Kasumi-1 (cell line): ENCODE data around the gene RSPO4.

ENCODE experiments used
- DNase-seq, 2 experiments: peaks; one replicate each; lab custom pipeline; 2025; lab: John Stamatoyannopoulos, UW

Gene RSPO4

GRCh38 chr20:942611-943010 is 59.5 kb downstream of the RSPO4 start:
- DNase-seq = no peak

DNA sequence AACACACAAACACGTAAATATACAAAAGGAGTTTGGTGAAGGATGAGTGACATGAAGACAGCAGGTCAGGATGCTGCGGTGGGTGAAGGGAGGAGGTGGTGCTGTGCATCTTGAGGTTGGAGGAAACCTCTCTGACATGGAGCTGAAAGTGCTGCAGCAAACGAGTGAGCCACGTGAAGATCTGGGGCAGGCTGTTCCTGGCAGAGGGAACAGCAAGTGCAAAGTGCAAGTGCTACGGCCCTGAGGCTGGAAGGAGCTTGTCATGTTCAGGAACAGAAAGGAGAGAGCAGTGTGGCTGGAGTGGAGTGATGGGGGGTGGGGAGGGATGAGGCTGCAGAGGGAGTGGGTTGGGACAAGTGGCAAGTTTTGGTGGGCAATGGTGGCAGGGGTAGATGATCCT is 61.2 kb downstream of the RSPO4 start:
- no peak for DNase-seq

DNA sequence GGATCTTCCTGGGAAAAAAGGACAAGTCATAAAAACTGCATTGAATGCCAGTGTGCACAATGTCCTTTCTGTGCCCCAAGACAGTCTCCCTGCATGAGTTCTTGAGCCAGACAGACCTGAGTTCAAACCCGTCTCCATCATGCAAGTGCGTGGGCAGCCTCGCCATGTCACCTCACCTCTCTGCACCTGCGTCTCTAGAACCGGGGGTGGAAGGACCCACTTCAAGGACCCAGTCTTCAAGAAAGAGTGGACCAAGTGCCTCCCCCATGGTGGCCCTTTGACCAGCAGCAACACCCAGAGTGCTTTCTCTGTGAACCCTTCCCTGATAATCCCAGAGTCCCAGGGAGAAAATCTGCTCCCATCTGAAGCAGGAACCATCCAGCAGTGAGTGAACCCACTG is 62.5 kb downstream of the RSPO4 start:
- no peak for DNase-seq

DNA sequence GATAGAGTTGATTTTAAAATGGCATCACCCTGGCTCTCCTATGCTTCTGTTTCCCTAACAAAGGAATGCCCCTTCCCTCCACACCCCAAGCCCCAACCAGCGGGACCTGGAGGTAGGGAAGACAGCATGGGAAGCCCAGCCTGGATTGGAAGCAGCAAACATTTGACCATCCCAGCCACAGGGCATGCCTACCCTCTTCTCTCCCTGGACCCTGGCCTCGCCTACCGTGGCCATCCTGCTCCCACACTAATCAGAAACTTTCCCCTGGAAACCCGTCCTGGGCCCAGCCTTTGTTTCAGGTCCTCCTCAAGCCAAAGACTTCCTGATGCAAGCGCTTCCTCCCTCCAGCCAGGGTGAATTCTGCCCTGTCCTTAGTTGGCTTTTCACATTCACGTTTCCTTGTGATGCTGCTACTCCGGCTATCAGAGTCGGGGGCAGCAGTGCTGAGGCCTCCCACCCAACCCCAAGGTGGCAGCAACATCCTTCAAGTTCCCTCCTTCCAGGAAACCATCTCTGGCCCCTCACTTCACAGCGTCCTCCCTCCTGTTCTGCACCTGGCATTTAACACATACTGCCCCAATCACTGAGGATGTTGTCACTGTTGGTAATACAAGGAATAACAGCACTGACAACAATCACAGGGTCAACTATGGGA is 67.8 kb downstream of the RSPO4 start:
- DNase-seq = no peak

GRCh38 chr20:933029-933428 is 69.1 kb downstream of the RSPO4 start:
- no peak for DNase-seq

DNA sequence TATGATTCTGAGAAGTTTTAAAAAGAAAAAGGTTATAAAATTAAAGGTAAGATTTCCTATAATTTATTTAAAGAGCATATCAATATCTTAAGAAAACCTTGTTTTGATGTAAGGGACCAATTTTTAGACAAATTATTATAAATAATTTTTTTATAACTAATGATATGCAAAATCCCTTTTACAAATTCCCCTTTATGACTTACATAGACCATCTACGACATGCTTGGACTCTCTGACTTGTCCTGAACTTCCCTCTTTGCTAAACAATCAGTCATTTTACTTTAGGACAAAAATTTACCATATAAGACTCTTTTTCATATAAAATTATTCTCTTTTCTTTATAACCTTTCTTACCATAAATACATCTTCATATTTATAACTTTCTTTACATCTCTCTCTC is 70.7 kb downstream of the RSPO4 start:
- DNase-seq = peak; percentile 43

- no peak for DNase-seq
Observed at GRCh38 chr20:926670-927069, 75.4 kb downstream of the RSPO4 start.

DNA sequence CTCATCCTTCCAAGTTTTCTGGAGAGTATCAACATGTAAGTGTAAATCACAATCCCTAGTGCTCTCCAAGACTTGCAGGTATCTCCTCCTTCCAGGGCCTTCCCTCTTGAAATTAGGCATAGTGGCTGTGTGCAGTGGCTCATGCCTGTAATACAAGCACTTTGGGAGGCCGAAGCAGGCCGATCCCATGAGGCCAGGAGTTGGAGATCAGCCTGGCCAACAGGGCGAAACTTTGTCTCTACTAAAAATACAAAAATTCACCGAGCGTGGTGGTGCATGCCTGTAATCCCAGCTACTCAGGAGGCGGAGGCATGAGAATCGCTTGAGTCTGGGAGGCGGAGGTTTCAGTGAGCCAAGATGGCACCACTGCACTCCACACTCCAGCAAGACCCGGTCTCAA is 76.6 kb downstream of the RSPO4 start:
- DNase-seq = no peak

- DNase-seq = no peak
Observed at GRCh38 chr20:924639-925038, 77.5 kb downstream of the RSPO4 start.

- no peak for DNase-seq
Observed at GRCh38 chr20:922781-923180, 79.3 kb downstream of the RSPO4 start.

GRCh38 chr20:921068-921467 is 81.0 kb downstream of the RSPO4 start:
- no peak for DNase-seq

- DNase-seq = no peak
Observed at GRCh38 chr20:920311-920710, 81.8 kb downstream of the RSPO4 start.

DNA sequence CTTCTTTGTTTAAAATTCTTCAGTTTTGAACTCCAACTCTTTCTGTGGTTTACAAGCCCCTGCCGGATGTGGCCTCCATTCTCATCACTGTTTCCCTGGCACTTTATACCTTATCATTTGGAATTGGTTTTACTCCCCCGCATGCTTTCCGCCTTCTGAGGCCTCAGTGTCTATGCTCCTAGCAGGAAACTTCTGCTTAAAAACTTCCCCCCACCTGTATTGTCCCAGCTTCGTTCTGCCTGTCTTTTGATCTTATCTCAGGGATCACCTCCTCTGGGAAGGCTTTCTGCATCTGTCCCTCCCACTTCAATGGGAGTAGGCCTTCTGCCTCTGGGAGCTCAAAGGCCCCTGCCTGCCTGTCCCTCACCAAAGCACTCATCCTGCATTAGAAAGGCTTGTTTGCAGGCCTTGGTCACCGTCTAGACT is 82.6 kb downstream of the RSPO4 start:
- peak; percentile 31 to 37 for DNase-seq

DNA sequence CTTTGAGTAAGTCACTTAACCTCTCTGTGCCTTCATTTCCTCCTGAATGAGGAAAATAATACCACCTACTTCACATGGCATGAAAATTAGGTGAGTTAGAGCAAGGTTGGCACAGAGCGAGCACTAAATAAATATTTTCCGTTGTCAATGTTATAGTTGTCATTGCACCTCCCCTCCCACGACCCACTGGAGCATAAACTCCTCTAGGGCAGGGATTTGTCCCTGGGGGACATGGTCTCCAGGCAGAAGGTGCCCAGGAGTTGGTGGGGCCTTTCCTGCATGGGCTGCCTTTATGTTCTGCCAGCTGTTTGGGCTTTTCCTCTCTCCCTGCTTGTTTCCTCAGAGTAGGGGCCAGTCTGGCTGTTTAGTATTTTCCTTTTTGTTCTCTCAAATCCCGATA is 84.7 kb downstream of the RSPO4 start:
- no peak for DNase-seq

DNA sequence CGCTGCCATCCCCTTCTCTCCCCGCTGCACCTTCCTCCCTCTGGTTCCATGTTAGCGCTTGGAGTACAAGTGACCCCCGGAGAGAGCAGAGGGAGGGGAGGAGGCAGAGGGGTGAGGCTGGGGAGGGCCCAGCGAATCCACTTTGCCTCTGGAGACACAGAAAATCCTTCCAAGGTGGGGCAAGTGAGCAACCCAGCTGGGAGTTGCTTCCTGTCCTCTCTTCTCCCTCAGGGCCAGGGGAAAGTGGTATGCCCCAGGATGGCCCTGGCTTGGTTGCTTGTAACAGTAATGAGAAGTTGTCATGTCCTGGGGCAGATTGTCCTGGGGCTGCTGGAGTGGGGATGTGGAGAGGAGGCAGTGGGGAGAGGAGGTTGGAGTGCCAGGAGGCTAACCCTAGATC is 85.3 kb downstream of the RSPO4 start:
- DNase-seq = no peak

DNA sequence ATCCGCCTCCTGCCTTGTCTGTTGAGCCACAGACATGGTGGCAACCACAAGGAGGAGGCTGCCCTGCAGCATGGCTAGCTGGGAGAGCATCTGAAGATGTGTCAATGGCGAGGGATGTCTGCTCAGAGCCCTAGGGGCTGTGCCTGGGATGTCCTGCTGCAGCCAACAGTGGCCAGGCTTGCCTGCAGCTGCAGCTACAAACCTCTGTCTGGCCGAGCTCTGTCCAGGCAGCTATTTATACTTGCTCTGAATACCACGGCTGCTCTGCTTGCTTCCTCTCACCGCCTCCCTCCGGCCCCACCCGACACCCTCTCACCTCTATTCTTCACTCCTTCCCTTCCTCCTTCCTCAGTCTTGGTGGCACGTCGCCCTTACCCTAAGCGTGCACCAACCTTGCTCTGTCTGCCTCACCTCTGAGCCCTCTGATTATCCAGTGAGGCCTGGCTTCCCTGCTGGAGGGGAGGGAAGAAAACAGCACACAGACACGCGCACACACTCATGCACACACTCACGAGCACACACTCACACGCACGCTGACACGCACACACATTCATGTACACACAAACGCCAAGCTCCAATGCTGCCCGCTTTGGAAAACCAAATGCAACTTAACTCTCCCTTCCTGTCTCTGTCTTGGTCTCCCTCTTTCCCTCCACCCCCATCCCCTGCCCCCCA is 85.8 kb downstream of the RSPO4 start, which contains the start of gene ANGPT4:
TSS of gene ANGPT4 (minus strand) at position 210 of the 675 bp plus-strand sequence. CDS start at position 90, 120 bp downstream.
- DNase-seq = peak in 1 of 2 experiments; percentile 14

GRCh38 chr20:914727-915498 is 87.2 kb downstream of the RSPO4 start:
- no peak for DNase-seq

- DNase-seq = no peak
Observed at GRCh38 chr20:913306-913849, 88.7 kb downstream of the RSPO4 start.

DNA sequence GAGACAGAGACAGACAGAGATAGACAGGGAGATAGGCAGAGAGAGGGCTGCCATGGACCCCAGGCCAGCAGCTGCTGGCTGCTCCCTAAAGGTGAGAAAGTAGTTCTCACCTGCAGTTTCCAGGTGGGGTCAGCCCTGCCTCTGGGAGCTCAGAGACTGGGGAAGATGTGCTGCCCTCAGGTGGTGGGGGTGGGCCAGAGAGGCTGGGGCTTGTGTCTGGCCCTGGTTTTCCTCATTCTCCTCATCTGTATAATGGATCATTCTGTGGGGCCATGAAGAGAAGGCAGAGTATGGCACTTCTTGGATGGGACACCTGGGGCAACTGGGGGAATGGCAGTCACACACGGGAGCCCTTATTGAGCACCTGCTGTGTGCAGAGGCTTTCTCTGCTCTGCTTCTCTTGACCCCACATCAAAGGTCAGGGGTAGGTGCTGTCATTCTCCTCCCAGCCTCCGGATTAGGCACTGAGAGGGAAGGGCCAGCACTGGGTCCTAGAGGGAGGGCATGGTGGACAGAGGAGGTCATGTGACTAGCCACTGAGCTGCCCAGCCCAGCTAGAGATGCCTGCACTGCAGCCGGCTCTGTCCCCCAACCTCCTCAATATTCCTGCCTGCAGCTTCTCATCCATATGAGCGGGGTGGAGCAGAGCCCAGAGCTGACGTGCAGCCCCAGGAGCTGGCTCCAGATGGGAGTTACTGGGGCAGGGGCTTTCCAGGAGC is 90.1 kb downstream of the RSPO4 start:
- no peak for DNase-seq

- no peak for DNase-seq
Observed at GRCh38 chr20:910870-911770, 91.0 kb downstream of the RSPO4 start.
